OCI-M1 (cell line): Measurements from ENCODE around the gene STIMATE.

Experiments
- DNase-seq: peaks from one replicate; lab custom pipeline; 2025; lab: John Stamatoyannopoulos, UW

STIMATE gene

GRCh38 chr3:52791366-52791765 is 106.0 kb downstream of the STIMATE start:
- no peak for DNase-seq

- no peak for DNase-seq
These were observed 106.6 kb downstream of the STIMATE start for GRCh38 chr3:52790741-52791140.

DNA sequence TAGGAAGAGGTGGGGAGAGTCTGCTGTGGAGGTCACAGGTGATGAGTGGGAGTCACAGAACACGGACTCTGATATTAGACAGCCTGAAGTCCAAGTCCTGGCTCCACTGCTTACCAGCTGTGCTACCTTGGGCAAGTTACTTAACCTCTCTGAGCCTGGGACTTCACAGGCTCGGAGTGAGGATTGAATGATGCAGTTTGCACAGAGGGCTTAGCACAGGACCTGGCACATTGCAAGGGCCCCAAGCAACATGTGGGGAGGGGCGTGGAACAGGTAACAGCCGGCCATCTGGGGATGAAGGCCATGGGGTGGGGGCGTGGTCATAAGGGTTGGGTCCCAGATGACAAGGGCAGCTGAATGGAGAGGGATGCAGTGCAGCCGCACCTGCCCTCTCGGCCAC is 107.0 kb downstream of the STIMATE start:
- no peak for DNase-seq

GRCh38 chr3:52789746-52790040 is 107.7 kb downstream of the STIMATE start:
- DNase-seq, result no peak

DNA sequence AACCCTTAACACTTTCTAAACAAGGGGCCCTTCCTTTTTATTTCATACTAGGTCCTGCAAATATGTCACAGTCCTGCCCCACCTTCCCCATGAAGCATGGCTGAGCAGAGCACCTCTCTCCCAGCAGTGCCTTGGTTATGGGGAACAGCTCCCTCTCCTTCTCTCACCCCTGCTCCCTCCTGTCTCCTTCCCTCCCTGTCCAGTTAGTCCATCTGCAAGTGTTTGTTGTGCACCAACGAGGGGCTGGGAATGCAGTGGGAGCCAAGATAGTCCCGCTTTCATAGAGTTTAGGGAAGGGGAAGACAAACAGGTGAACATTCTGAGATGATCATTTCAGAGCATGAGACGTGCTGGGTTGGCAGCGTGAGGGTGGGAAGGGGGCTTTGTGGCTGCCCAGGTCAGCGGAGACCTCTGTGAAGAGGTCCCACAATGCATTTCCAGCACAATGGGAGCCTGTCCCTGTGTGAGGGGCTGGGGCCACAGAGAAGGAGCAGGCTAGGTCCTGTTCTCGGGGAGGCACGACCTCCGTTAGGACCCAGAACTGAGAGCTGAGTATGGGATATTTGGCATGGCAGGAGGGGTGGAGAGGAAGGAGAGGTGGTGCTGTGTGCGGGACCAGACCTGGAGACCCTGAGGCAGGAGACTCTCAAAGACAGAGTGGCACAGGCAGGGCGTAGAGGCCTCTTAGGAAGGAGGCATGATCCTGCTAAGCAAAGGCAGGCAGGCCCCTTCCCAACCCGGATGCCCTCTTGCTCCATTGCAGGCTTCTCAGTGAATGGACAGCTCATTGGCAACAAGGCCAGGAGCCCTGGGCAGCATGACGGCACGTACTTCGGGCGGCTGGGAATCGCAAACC is 108.2 kb downstream of the STIMATE start:
- no peak for DNase-seq

DNA sequence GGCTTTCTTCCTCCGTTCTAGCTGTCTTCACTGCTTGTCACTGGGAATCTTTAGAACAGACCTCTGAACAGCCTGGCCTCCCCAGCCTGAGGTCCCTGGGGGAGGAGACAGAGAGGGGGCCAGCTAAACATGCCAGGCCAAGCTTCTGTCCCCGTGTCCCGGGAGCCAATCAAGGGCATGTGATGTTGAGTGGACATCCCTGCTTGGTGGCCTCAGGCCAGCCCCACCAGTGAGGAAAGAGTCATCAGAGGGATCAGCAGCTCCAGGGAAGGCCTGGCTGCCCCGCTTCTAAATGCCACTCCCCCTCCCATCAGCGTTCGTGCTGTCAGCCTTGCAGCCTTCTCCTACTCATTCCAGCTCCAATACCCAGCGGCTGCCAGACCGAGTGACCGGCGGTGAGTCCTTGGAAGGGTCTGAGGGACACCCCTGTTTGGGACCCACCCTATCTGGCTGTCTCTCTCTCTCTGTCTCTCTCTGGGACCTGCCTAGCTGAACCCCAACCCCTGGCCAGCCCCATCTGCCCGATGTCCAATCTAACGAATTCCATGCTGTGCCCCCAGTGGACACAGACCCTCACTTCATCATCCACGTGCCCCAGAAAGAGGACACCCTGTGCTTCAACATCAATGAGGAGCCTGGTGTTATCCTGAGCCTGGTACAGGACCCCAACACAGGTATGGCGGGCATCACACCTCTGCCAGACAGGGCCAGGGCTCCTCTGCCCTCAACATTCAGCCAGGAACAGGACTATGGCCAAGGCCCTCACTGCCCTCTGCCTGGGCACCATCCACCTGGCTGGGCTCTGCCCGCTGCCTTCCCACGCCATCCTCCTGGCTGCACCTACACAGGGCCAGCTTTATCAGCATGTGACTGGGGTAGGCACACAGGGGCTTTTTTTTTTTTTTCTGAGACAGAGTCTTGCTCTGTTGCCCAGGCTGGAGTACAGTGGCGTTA is 109.4 kb downstream of the STIMATE start:
- no peak for DNase-seq

DNA sequence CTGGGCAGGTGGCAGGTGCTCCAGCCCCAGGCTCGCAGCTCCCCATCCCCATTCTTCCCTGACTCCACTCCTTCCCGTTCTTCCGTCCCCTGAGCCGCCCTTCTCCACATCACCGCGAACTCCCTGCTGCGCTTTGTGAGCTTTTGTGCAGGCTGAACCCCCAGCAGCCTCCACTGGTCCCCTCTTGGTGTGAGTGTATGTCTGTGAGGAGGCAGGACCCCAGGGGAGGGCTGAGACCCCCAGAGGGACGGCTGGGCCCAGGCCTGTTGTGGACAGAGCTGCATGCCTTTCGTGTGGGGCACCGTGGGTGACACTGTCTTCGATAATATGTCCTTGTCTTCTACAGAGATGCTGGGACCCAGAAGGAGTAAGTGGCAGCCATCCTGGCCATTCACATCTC is 110.1 kb downstream of the STIMATE start:
- DNase-seq, result no peak
